Right forelimb (tissue), 1 donor: ENCODE data around the gene MAPK11.

Source experiments
- DNase-seq: peaks from one replicate; pipeline ENCODE4 v3.0.0-alpha.2; 2018

Gene MAPK11

GRCh38 chr22:50246242-50247175 lies 23.7 kb downstream of the MAPK11 start:
- DNase-seq: no peak

- no peak for DNase-seq
Measured at GRCh38 chr22:50245214-50246072, 24.7 kb downstream of the MAPK11 start.

- peak; percentile 96 for DNase-seq
Measured at GRCh38 chr22:50244420-50245213, 25.6 kb downstream of the MAPK11 start, which contains the start of gene TUBGCP6. TUBGCP6 (minus strand) TSS chr22:50245023; CDS start chr22:50244459, 564 bp downstream.

GRCh38 chr22:50243685-50244419 lies 26.3 kb downstream of the MAPK11 start:
- DNase-seq: no peak

GRCh38 chr22:50242406-50242949 lies 27.7 kb downstream of the MAPK11 start:
- DNase-seq: no peak

- no peak for DNase-seq
Measured at GRCh38 chr22:50238755-50239154, 31.4 kb downstream of the MAPK11 start.

- DNase-seq: no peak
Measured at GRCh38 chr22:50236731-50237409, 33.3 kb downstream of the MAPK11 start.

- DNase-seq: no peak
Measured at GRCh38 chr22:50233223-50233622, 37.0 kb downstream of the MAPK11 start.

- DNase-seq: no peak
Measured at GRCh38 chr22:50232481-50233151, 37.6 kb downstream of the MAPK11 start.

- no peak for DNase-seq
Measured at GRCh38 chr22:50229370-50229769, 40.8 kb downstream of the MAPK11 start.

- no peak for DNase-seq
Measured at GRCh38 chr22:50228366-50228765, 41.8 kb downstream of the MAPK11 start.

- no peak for DNase-seq
Measured at GRCh38 chr22:50227579-50228215, 42.5 kb downstream of the MAPK11 start.

GRCh38 chr22:50226875-50227165 lies 43.4 kb downstream of the MAPK11 start:
- no peak for DNase-seq

- DNase-seq: no peak
Measured at GRCh38 chr22:50226063-50226874, 43.9 kb downstream of the MAPK11 start.

GRCh38 chr22:50225200-50225969 lies 44.8 kb downstream of the MAPK11 start:
- DNase-seq: no peak

GRCh38 chr22:50224071-50224470 lies 46.1 kb downstream of the MAPK11 start:
- no peak for DNase-seq

- no peak for DNase-seq
Measured at GRCh38 chr22:50222508-50222907, 47.7 kb downstream of the MAPK11 start.
